ENCODE results near the gene ITIH5. TPM values are rescaled to one million over a fixed set of nuclear protein-coding genes. Genes with fewer than 3 reads are reported as not detected.

ITIH5 gene
- total and polyA plus RNA-seq, 9 of the 15 experiments (the other 6 are each of a cell fraction or from before 2014, with no cell fraction given): 0.52 to 4.5 (median 2.6) TPM

GRCh38 chr10:7634142-7634894 is 32.4 kb downstream of the ITIH5 start:
- intact Hi-C loops (cut with micrococcal nuclease) (no loop called here), in situ Hi-C loops (cut with MboI) (no loop called here)
- Histone ChIP-seq H3K27ac (ENCODE audit: extremely low read depth, low read depth, low read length) (no peak overlapping the region), H2AFZ (ENCODE audit: low read depth, low read length) (no peak overlapping the region), H3K9me3 (replicated peaks; ENCODE audit: control insufficient read depth, insufficient read depth, low read depth, low read length) (no peaks in the 10 kb centered on the region; the same call in 1 of the 2 replicates), H3K4me1 (replicated peaks in 1 of 2; ENCODE audit: control insufficient read depth in 2 of 2, insufficient read depth in 2 of 2, low read length in 2 of 2) (no peaks in the 10 kb centered on the region), H3K4me3 (no peak overlapping the region), H3K79me2 (ENCODE audit: control insufficient read depth, insufficient read depth, low read length) (no peaks in the 10 kb centered on the region), H4K20me1 (replicated peaks; ENCODE audit: control insufficient read depth, insufficient read depth, low read length) (no peaks in the 10 kb centered on the region), H3K4me2 (ENCODE audit: insufficient read depth, low read length) (no peak overlapping the region), H3K36me3 (ENCODE audit: control insufficient read depth, insufficient read depth, low read length) (no peaks in the 10 kb centered on the region), H3K9ac (ENCODE audit: insufficient read depth in 1 of 2, low read depth in 2 of 2, low read length in 2 of 2) (no peak overlapping the region), H3K27me3 (ENCODE audit: control insufficient read depth in 2 of 2, insufficient read depth in 2 of 2, low read length in 2 of 2) (peaks cover 14 to 27% of the 10 kb centered on the region in 2 experiments; a peak in 4 of 5 replicates), H3K9me1 (ENCODE audit: control insufficient read depth, insufficient read depth, low read length) (no peaks in the 10 kb centered on the region)
- no peak for DNase-seq (ENCODE audit: extremely low read depth in 1 of 4, low spot score in 3 of 4)
- 2% methylated on average over 10 of the region's 10 CpGs for WGBS (ENCODE audit: insufficient coverage, low coverage, missing lambda C conversion rate)
- BruUV-seq (replicated peaks): no TSS peak
- no peak for ATAC-seq
- CTCF ChIA-PET (ENCODE audit: low intra/inter-chr PET ratio): no interaction called here
- POLR2A ChIA-PET: interaction anchor here (1.0 kb wide), 1 partner anchor 8 kb away, joined by 3 read pairs; no protein-coding TSS in a partner anchor
- no peak for FAIRE-seq
- TF ChIP-seq ZNF655 (CRISPR knock-in tag; IDR thresholded peaks at IDR 0.05) (no peak), THRA (IDR thresholded peaks at IDR 0.05) (no peak), ZNF75A (CRISPR knock-in tag; IDR thresholded peaks at IDR 0.05) (no peak), KLF16 (IDR thresholded peaks at IDR 0.05) (no peak), ARID1B (IDR thresholded peaks at IDR 0.05) (no peak), RERE (CRISPR knock-in tag; IDR thresholded peaks at IDR 0.05; ENCODE audit: borderline replicate concordance) (no peak), CHD4 (IDR thresholded peaks at IDR 0.05; ENCODE audit: insufficient read depth, insufficient replicate concordance, low read depth, low read length, poor library complexity, severe bottlenecking) (no peak), NKRF (IDR thresholded peaks at IDR 0.05; ENCODE audit: borderline replicate concordance) (no peak)
